KMS-11 (cell line): ENCODE results near the gene PPY.

Experiments used
- H2AFZ ChIP-seq: fragments of 200-600 bp; sonication (generic); 2 replicates; pipeline ENCODE4 v1.6.1; 2016; ENCODE audit warnings: antibody characterized with exemption, mixed run types, low read depth
- H3K27ac ChIP-seq: fragments of 200-600 bp; sonication (generic); 2 replicates; pipeline ENCODE4 v1.6.1; 2016; ENCODE audit warnings: mild to moderate bottlenecking, mixed run types
- H3K27me3 ChIP-seq: fragments of 200-600 bp; sonication (generic); 2 replicates; pipeline ENCODE4 v1.6.1; 2017; ENCODE audit warnings: mild to moderate bottlenecking, low read depth, mixed run types, moderate library complexity; ENCODE audit not compliant: insufficient read depth
- H3K36me3 ChIP-seq: fragments of 200-600 bp; sonication (generic); 2 replicates; pipeline ENCODE4 v1.6.1; 2017; ENCODE audit warnings: mild to moderate bottlenecking, mixed run types; ENCODE audit not compliant: insufficient read depth
- H3K4me1 ChIP-seq: fragments of 200-600 bp; sonication (generic); 2 replicates; pipeline ENCODE4 v1.6.1; 2016; ENCODE audit warnings: mild to moderate bottlenecking, low read depth, mixed run types; ENCODE audit not compliant: poor library complexity, severe bottlenecking
- H3K4me2 ChIP-seq: fragments of 200-600 bp; sonication (generic); 2 replicates; pipeline ENCODE4 v1.7.0; 2016; ENCODE audit warnings: mild to moderate bottlenecking, mixed run types
- H3K4me3 ChIP-seq: fragments of 200-600 bp; sonication (generic); IDR thresholded peaks from 2 replicates; pipeline ENCODE4 v1.6.1; 2017; ENCODE audit warnings: low read depth, low read length, mixed read lengths; ENCODE audit not compliant: insufficient read depth
- H3K79me2 ChIP-seq: fragments of 200-600 bp; sonication (generic); 2 replicates; pipeline ENCODE4 v1.6.1; 2016; ENCODE audit warnings: low read depth, mixed run types; ENCODE audit not compliant: insufficient read depth
- H3K9ac ChIP-seq: fragments of 200-600 bp; sonication (generic); 2 replicates; pipeline ENCODE4 v1.6.1; 2016; ENCODE audit warnings: mild to moderate bottlenecking, mixed run types
- H4K20me1 ChIP-seq: fragments of 200-600 bp; sonication (generic); 2 replicates; pipeline ENCODE4 v1.6.1; 2016; ENCODE audit warnings: mild to moderate bottlenecking, mixed run types; ENCODE audit not compliant: insufficient read depth
- TF ChIP-seq, protein P1 (sequence below): fragments of 200-600 bp; sonication (generic); conservative IDR thresholded peaks from 2 replicates; pipeline ENCODE4 v1.6.1; 2017; ENCODE audit warnings: low read depth, mild to moderate bottlenecking, antibody characterized with exemption, low read length, moderate library complexity, mixed read lengths

Gene PPY

DNA sequence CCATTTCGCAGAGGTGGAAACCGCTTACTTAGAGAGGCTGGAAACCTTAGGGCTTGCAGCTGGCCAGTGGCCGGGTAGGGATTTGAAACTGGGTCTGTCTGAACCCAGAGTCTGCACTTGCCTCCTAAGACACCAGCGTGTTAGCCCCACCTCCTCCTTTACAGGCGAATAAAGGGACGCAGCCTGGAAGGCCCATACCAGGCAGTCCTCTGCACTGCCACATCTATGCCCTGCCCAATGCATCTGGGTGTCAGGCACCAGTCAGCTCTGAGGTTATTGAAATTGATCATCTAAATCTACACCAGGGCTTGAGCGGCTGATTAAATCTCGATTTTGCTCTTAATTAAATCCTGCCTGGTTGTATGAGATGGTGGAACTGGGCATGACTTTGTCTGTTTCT lies 42.2 kb upstream of the PPY start:
- H3K4me2 ChIP-seq: no peak overlapping the region
- H3K27ac ChIP-seq: no peak overlapping the region
- no peak overlapping the region for H3K4me3 ChIP-seq
- H4K20me1 ChIP-seq: no peaks in the 10 kb centered on the region
- H3K27me3 ChIP-seq: no peaks in the 10 kb centered on the region
- H3K9ac ChIP-seq: no peak overlapping the region
- TF ChIP-seq, protein P1, sequence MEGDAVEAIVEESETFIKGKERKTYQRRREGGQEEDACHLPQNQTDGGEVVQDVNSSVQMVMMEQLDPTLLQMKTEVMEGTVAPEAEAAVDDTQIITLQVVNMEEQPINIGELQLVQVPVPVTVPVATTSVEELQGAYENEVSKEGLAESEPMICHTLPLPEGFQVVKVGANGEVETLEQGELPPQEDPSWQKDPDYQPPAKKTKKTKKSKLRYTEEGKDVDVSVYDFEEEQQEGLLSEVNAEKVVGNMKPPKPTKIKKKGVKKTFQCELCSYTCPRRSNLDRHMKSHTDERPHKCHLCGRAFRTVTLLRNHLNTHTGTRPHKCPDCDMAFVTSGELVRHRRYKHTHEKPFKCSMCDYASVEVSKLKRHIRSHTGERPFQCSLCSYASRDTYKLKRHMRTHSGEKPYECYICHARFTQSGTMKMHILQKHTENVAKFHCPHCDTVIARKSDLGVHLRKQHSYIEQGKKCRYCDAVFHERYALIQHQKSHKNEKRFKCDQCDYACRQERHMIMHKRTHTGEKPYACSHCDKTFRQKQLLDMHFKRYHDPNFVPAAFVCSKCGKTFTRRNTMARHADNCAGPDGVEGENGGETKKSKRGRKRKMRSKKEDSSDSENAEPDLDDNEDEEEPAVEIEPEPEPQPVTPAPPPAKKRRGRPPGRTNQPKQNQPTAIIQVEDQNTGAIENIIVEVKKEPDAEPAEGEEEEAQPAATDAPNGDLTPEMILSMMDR: no peak
- no peaks in the 10 kb centered on the region for H3K4me1 ChIP-seq
- no peaks in the 10 kb centered on the region for H3K36me3 ChIP-seq
- H2AFZ ChIP-seq: no peak overlapping the region
- no peaks in the 10 kb centered on the region for H3K79me2 ChIP-seq

DNA sequence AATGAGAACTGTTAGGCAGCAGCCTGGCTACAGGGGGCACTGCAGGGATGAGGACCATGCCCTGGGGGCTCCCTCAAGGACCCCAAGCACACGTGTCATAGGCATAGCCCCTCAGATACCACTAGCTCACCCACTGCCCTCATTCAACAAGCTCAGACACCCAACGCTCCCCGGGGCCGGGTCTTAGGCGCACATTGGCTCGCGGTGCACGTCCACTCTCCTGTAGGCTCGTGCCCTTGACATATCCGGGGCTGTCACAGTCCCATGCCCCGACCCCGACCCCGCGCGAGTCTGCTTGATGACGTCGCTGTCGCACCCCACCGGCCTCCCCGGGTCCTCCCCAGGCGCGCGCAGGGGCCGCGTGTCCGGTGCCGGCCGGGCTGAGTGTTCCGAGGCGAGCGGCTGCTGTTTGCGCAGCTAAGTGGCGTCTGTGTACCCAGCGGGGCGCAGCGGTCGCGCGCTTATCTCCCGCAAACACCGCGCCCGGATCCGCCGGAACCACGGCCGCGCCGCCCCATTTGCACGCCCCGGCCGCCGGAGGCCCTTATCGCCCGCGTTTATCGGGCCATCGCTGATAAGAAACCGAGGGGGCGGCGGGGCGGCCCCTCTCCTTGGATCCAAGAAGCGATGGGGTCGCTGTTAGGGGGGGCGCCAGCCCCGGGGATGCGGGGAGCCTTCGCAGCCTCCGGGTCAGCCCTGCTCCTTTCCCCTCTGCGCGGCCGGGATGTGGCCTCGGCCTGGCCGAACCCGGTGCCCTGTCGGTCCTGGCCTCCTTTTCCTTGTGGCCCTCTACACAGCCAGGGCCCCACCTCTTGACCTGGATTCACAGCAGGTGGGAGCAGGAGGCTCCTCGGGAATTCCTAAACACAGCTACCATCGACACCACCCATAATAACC lies 41.5 kb upstream of the PPY start:
- no peaks in the 10 kb centered on the region for H4K20me1 ChIP-seq
- H3K4me1 ChIP-seq: no peaks in the 10 kb centered on the region
- H3K27ac ChIP-seq: no peak overlapping the region
- no peak overlapping the region for H3K4me3 ChIP-seq
- TF ChIP-seq, protein P1: no peak
- H3K79me2 ChIP-seq: no peaks in the 10 kb centered on the region
- H3K9ac ChIP-seq: no peak overlapping the region
- H3K36me3 ChIP-seq: no peaks in the 10 kb centered on the region
- no peak overlapping the region for H3K4me2 ChIP-seq
- H2AFZ ChIP-seq: no peak overlapping the region
- H3K27me3 ChIP-seq: no peaks in the 10 kb centered on the region

DNA sequence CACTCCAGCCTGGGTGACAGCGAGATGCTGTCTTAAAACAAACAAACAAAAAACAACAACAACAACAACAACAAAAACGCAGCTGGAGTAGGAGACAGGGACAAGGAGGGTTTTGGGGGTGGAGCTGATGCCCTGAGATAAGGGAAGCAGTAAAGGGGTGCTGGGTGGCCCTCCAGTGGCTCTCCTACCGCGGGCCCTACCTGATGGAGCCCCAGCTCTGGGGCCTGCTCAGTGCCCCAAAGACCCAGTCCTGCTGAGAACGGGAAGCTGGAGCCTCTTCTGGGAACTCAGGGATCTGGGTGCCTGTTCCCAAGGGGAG lies 40.9 kb upstream of the PPY start:
- no peaks in the 10 kb centered on the region for H3K36me3 ChIP-seq
- no peak overlapping the region for H3K27ac ChIP-seq
- TF ChIP-seq, protein P1: no peak
- no peaks in the 10 kb centered on the region for H3K79me2 ChIP-seq
- no peak overlapping the region for H3K4me3 ChIP-seq
- H4K20me1 ChIP-seq: no peaks in the 10 kb centered on the region
- no peak overlapping the region for H3K9ac ChIP-seq
- no peak overlapping the region for H3K4me2 ChIP-seq
- H2AFZ ChIP-seq: no peak overlapping the region
- peaks cover under 1% of the 10 kb centered on the region; the same call in 1 of the 2 replicates for H3K27me3 ChIP-seq
- no peaks in the 10 kb centered on the region for H3K4me1 ChIP-seq

GRCh38 chr17:43982171-43982570 lies 39.9 kb upstream of the PPY start:
- TF ChIP-seq, protein P1: no peak
- peaks cover 3% of the 10 kb centered on the region; the same call in 1 of the 2 replicates for H3K27me3 ChIP-seq

More at GRCh38 chr17:43982171-43982570, 39.9 kb upstream of the PPY start:
- H3K79me2 ChIP-seq: no peaks in the 10 kb centered on the region
- H3K4me3 ChIP-seq: no peak overlapping the region
- H3K4me2 ChIP-seq: no peak overlapping the region
- H3K4me1 ChIP-seq: no peaks in the 10 kb centered on the region
- H3K27ac ChIP-seq: no peak overlapping the region
- no peak overlapping the region for H3K9ac ChIP-seq
- no peak overlapping the region for H2AFZ ChIP-seq
- H3K36me3 ChIP-seq: no peaks in the 10 kb centered on the region
- H4K20me1 ChIP-seq: no peaks in the 10 kb centered on the region
